Prostate gland (tissue), 2 donors: ENCODE measurements around the gene CACNA2D4. TPM values are rescaled to one million over a fixed set of nuclear protein-coding genes. Genes with fewer than 3 reads are reported as not detected.
"Not testable (repeated sequence)": the region's sequence is repeated elsewhere in the genome, so short reads cannot be mapped to it uniquely, and the experiment has no call there.

Experiments used
- DNase-seq: peaks from one replicate; pipeline ENCODE4 v3.0.0-alpha.2; 2019; ENCODE audit warnings: low spot score
- H3K27ac ChIP-seq, 2 donors: fragments of 200-600 bp; sonication (generic); 2 replicates each; pipeline ENCODE4 v1.5.1; 2017 to 2019
- H3K27me3 ChIP-seq: fragments of 200-600 bp; sonication (generic); replicated peaks from 2 replicates; pipeline ENCODE4 v1.5.1; 2019; ENCODE audit not compliant: insufficient read depth
- H3K36me3 ChIP-seq, 2 donors: fragments of 200-600 bp; sonication (generic); 1 replicate in 1 of 2; 2 replicates in 1 of 2; pipeline versions ENCODE4 v1.5.1 to v1.8.1; 2017 to 2019
- H3K4me1 ChIP-seq: fragments of 200-600 bp; sonication (generic); replicated peaks from 2 replicates; pipeline ENCODE4 v1.5.1; 2019
- H3K4me3 ChIP-seq, 2 donors: fragments of 200-600 bp; sonication (generic); 2 replicates each; pipeline ENCODE4 v1.5.1; 2017 to 2019
- H3K9me3 ChIP-seq: fragments of 200-600 bp; sonication (generic); 2 replicates; pipeline ENCODE4 v1.5.1; 2017
- POLR2A ChIP-seq: fragments of 450-650 bp; IDR thresholded peaks from one replicate; pipeline ENCODE4 v1.6.1; 2016; ENCODE audit warnings: antibody characterized with exemption, mild to moderate bottlenecking
- POLR2AphosphoS5 ChIP-seq: sonication (generic); formaldehyde crosslinking; IDR thresholded peaks from one replicate; pipeline ENCODE4 v1.6.1; 2017; ENCODE audit warnings: antibody characterized with exemption
- WGBS: methylation state at CpG from one replicate; pipeline ENCODE4 v1.1.5; 2018; 5-methylcytosine and 5-hydroxymethylcytosine counted together
- intact Hi-C: fragments of 100-400 bp; cut with DNase I; formaldehyde crosslinking; loops from one replicate; pipeline ENCODE4 v1.14.2; 2022
- total RNA-seq, 2 donors: library from RNA; depleted of rRNA; stranded (reverse); fragments of >200 nt; gene quantifications; one replicate each; pipeline ENCODE4 v1.1.0, GENCODE V29; 2016
- TF ChIP-seq, protein P1 (sequence below), 4 experiments: fragments of 200-600 bp in 2 of 4; fragments of 450-650 bp in 2 of 4; sonication (generic) in 2 of 4; IDR thresholded peaks; 1 replicate in 3 of 4; 2 replicates in 1 of 4; pipeline ENCODE4 v1.5.1; 2016 to 2019; ENCODE audit warnings: antibody characterized with exemption in 4 of 4, mild to moderate bottlenecking in 2 of 4, moderate library complexity in 2 of 4

CACNA2D4 gene
- total RNA-seq, 2 donors from 2014 or later, result 1.4 to 9.4 TPM

GRCh38 chr12:1956716-1957115, 38.3 kb upstream of the CACNA2D4 start:
- 93% methylated on average over 3 of the region's 3 CpGs for WGBS
- H3K27me3 ChIP-seq, result no peaks in the 10 kb centered on the region
- intact Hi-C loops, result no loop called here
- no peaks in the 10 kb centered on the region for H3K4me1 ChIP-seq
- DNase-seq, result no peak
- H3K27ac ChIP-seq, result no peak overlapping the region
- no peaks in the 10 kb centered on the region for H3K9me3 ChIP-seq
- peaks cover 7 to 8% of the 10 kb centered on the region in 2 donors for H3K36me3 ChIP-seq
- TF ChIP-seq POLR2AphosphoS5, result no peak
- TF ChIP-seq, protein P1, sequence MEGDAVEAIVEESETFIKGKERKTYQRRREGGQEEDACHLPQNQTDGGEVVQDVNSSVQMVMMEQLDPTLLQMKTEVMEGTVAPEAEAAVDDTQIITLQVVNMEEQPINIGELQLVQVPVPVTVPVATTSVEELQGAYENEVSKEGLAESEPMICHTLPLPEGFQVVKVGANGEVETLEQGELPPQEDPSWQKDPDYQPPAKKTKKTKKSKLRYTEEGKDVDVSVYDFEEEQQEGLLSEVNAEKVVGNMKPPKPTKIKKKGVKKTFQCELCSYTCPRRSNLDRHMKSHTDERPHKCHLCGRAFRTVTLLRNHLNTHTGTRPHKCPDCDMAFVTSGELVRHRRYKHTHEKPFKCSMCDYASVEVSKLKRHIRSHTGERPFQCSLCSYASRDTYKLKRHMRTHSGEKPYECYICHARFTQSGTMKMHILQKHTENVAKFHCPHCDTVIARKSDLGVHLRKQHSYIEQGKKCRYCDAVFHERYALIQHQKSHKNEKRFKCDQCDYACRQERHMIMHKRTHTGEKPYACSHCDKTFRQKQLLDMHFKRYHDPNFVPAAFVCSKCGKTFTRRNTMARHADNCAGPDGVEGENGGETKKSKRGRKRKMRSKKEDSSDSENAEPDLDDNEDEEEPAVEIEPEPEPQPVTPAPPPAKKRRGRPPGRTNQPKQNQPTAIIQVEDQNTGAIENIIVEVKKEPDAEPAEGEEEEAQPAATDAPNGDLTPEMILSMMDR (IDR thresholded peaks at IDR 0.05), result no peak
- TF ChIP-seq POLR2A, result no peak
- H3K4me3 ChIP-seq, result no peak overlapping the region

DNA sequence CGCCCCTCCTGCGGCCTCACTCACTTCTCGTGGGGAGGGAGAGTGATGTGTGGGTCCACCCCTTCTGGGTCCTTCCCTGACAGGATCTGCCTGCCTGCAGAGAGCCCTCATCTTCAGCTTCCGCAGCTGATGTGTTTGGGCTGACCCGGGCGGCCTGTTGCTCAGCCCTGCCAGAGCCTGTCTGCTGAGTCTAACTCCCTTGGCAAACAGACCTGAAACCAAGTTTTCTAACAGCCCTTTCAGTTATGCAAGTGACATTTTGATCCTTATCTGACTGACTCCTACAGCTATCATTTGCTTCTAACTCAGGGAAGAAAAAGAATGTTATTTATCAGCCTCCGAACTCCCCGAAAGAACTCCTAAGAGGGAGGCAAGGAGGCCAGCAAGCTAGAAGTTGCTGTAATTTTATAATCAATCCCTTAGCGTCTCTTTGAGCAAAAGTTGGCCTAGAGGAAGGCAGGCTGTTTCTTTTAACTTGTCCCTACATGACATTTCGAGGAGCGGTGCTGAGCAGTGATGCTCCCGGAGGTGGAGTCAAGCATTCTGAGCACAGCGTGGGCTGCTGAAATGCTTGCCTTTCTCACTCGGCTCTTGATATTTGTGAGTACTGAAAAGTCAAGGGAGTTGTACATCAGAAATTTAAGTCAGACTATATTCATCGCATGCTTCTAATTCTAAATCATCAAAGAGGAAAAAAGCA, 31.5 kb upstream of the CACNA2D4 start:
- Histone ChIP-seq H3K36me3 (peaks cover 7 to 17% of the 10 kb centered on the region in 2 donors), H3K4me3 (no peak overlapping the region), H3K9me3 (no peaks in the 10 kb centered on the region), H3K4me1 (peaks cover 3% of the 10 kb centered on the region), H3K27ac (peak overlapping the region; percentile 47 to 58), H3K27me3 (no peaks in the 10 kb centered on the region)
- 23% methylated on average over 15 of the region's 15 CpGs for WGBS
- TF ChIP-seq, protein P1 (IDR thresholded peaks at IDR 0.05), result no peak
- peak; percentile 51 for TF ChIP-seq POLR2AphosphoS5
- DNase-seq, result peak; percentile 34
- intact Hi-C loops, result loop anchor here (5.0 to 10.0 kb wide), 2 partner anchors 87 to 325 kb away; no protein-coding TSS in a partner anchor

GRCh38 chr12:1948883-1949282, 30.4 kb upstream of the CACNA2D4 start:
- H3K27ac ChIP-seq, result peak overlapping the region; percentile 47 to 58

DNA sequence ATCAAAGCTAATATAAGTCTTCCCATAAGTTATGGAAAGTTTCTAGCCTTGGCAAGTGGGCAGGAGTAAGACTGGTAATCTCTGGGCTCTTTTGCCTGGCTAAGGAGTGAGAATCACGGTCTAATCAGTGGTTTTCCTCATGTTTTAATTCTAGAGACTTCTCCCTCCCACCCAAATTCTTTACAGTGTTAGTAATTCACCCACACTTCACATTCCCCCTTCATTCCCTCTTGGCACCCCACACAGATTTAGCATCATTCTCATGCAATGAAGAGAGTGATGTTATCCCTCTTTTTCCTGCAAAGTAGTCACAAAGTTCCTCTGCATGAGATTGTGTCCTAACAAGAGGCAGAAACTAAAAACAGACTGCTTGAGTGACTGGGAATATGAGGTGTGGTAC, 28.6 kb upstream of the CACNA2D4 start:
- DNase-seq, result no peak
- intact Hi-C loops, result loop anchor here (5.0 to 10.0 kb wide), 2 partner anchors 90 to 328 kb away; no protein-coding TSS in a partner anchor
- TF ChIP-seq, protein P1 (IDR thresholded peaks at IDR 0.05), result no peak
- TF ChIP-seq POLR2AphosphoS5, result no peak
- TF ChIP-seq POLR2A, result no peak
- no peak overlapping the region for H3K27ac ChIP-seq
- H3K36me3 ChIP-seq, result peaks cover under 1 to 9% of the 10 kb centered on the region in 2 donors
- no peaks in the 10 kb centered on the region for H3K27me3 ChIP-seq
- WGBS, result 39% methylated on average over 1 of the region's 1 CpG
- peaks cover 3% of the 10 kb centered on the region for H3K4me1 ChIP-seq
- H3K9me3 ChIP-seq, result no peaks in the 10 kb centered on the region
- no peak overlapping the region for H3K4me3 ChIP-seq

More at GRCh38 chr12:1948883-1949282, 30.4 kb upstream of the CACNA2D4 start:
- Histone ChIP-seq H3K36me3 (peaks cover 7 to 17% of the 10 kb centered on the region in 2 donors), H3K9me3 (no peaks in the 10 kb centered on the region), H3K27me3 (no peaks in the 10 kb centered on the region), H3K4me3 (no peak overlapping the region), H3K4me1 (peaks cover 3% of the 10 kb centered on the region)
- intact Hi-C loops, result loop anchor here (5.0 to 10.0 kb wide), 2 partner anchors 88 to 326 kb away; no protein-coding TSS in a partner anchor
- TF ChIP-seq POLR2A, result no peak
- no peak for TF ChIP-seq POLR2AphosphoS5
- TF ChIP-seq, protein P1 (IDR thresholded peaks at IDR 0.05), result no peak
- 90% methylated on average over 11 of the region's 11 CpGs for WGBS
- no peak for DNase-seq

DNA sequence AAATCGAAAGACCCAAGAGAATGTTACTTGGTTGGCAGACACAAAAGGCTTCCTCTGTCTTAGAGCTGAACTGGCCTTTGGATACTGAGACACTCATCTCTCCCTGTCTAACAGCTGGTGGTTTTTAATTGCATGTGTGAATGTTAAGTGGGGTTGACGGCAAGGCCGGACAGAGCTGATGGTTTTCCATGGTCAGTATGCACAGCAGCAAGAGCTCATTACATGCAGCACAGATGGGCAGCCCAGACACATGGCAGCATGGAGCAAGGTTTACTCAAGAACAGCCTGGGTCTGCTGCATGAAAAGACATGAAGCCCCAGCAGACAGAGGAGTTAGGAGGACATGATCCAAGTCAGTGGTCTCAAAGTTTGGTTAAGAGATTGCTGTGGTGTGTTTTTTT, 27.8 kb upstream of the CACNA2D4 start:
- peaks cover 0 to 9% of the 10 kb centered on the region in 2 donors for H3K36me3 ChIP-seq
- no peaks in the 10 kb centered on the region for H3K9me3 ChIP-seq
- no peaks in the 10 kb centered on the region for H3K27me3 ChIP-seq
- H3K4me1 ChIP-seq, result peaks cover 3% of the 10 kb centered on the region
- no peak overlapping the region for H3K27ac ChIP-seq
- no peak overlapping the region for H3K4me3 ChIP-seq
- 75% methylated on average over 3 of the region's 3 CpGs for WGBS
- intact Hi-C loops, result loop anchor here (5.0 to 10.0 kb wide), 2 partner anchors 91 to 329 kb away; no protein-coding TSS in a partner anchor
- TF ChIP-seq, protein P1 (IDR thresholded peaks at IDR 0.05), result no peak
- TF ChIP-seq POLR2A, result no peak
- no peak for TF ChIP-seq POLR2AphosphoS5
- no peak for DNase-seq

GRCh38 chr12:1945502-1945901, 27.1 kb upstream of the CACNA2D4 start:
- not testable (repeated sequence) for H3K4me3 ChIP-seq, H3K36me3 ChIP-seq, H3K27me3 ChIP-seq, H3K4me1 ChIP-seq, DNase-seq, H3K9me3 ChIP-seq, H3K27ac ChIP-seq
- intact Hi-C loops, result loop anchor here (5.0 to 10.0 kb wide), 2 partner anchors 92 to 329 kb away; no protein-coding TSS in a partner anchor
- 98% methylated on average over 5 of the region's 5 CpGs for WGBS
